ENCODE results near the gene LSM14B.
A peak's percentile ranks its signal among the peaks of the same experiment; 100 is the strongest.
"Not testable (repeated sequence)": the region's sequence is repeated elsewhere in the genome, so short reads cannot be mapped to it uniquely, and the experiment has no call there.

The LSM14B gene

DNA sequence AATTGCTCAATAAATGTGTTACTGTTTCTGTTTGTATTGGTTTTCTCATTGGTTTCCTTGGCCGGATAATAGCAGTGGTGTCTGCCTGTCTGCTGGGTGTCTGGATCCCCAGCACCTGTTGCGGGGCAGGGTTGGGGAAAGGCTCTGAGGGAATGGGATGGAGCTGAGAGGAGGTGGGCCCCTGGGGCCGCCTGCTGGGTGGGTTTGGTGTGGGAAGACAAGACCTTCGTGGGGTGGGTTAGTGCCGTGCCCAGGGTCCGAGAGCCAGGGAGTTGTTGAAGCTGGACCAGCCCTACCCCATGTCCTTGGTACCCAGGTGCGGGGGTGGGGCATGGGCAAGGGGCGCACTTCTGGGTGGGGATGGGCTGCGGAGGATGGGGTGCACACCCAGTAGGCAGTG, 25.3 kb downstream of the LSM14B start:
- no peak for DNase-seq

- not testable (repeated sequence) for DNase-seq
Observed at GRCh38 chr20:62148383-62148782, 26.1 kb downstream of the LSM14B start.

GRCh38 chr20:62148908-62149314, 26.6 kb downstream of the LSM14B start:
- no peak for DNase-seq

DNA sequence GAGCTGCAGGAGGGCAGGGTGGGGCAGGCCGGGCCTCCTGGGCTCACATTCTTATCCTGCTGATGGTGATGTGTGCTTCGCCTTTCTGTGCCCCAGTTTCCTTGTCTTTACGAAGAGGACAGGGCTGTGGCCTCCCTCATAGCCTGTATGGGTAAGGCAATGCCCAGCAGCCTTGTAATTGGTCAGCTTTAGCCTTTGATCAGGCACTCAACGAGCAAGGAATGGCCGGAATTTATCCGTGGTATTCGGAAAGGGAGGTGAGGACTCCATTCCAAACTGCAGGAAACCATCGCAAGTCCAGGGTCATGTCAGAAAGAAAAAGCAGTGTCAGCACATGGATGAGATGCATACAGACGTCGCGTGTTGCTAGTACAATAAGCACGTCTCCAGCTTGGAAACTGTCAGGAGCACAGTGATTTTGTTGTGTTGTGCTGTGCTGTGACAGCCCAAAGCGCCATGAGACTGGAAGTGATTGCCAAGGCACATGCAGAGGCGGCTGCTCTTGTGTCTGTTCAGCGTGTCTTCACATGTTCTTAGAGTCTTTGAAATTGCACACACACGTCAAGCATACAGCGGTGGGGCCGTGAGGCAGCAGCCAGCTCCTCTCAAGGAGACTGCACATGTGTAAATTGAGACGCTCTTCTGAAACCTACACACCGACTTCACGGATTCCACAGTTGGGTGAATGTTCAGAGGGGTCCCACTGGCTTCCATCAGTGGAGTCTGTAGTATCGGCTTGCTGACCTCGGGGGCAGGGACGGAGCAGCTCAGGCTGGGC, 27.4 kb downstream of the LSM14B start:
- no peak for DNase-seq

DNA sequence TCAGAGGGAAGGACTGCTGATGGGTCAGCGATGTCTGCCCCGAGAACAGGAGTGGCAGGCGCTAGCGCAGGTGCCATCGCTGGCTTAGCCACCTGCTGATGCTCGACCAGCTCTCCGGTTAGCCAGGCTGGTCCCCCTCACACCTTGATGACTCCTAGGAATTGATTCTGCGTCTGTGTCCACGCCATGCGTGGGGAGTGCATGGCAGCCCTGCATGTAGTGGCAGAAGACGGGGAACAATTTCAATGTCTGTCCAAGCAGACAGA, 28.0 kb downstream of the LSM14B start:
- no peak for DNase-seq

DNA sequence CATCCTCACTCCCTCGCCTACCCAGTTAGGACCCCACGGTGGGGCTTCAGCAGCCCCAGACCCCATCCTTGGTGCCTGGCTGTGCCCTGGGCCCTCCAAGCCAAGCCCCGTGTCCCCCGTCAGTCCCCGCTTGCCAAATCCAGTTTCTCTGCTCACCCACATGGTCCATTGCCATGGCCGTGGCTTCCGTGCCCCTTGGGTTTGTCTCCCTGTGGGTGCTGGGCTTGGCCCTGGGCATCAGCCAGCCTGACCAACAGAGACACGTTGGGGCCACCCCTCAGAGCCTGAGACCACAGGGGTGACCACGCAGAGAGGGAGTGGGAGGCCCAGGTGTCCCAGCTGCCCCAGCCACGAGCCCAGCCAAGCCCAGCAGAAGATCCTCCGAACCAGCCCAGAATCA, 28.9 kb downstream of the LSM14B start:
- no peak for DNase-seq

- no peak for DNase-seq
Observed at GRCh38 chr20:62151835-62152364, 29.6 kb downstream of the LSM14B start.

DNA sequence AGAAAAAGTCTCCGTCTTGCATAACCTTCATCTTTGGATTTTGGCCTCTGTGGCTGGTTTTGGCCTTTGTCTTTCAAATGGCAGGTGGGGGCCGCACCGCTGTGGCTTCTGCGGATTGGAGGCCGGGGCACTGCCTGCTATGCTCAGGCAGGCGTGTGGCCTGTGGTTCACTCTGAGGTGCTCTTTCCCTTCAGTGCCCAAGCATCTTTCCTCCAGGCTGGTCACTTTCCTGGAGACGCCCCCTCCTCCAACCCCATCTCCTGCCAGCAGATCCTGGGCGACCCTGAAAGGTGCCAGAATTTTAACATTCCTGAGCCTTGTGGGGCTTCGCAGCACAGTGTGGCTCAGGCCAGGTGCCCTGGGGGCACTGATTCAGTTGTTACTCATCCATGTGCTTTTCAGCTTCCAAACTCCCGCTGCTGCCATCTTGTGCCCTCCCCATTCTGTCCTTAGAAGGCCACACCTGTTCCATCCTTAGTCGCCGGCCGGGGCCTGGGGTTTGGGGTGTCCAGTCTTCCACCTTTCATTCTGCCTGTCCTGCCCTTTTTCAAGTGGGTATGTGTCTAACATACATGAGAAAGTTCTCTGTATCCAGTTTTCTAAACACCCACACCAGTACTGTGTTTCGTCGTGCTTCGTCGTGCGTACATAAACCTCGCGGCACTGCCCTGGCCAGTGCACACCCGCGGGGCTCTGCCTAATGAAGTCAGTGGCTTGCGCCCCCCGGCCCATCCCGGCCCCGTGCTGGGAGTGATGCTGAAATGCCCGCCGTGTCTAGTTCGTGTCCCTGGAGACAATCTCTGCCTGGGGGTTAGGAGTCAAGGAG, 33.4 kb downstream of the LSM14B start:
- DNase-seq, result no peak

DNA sequence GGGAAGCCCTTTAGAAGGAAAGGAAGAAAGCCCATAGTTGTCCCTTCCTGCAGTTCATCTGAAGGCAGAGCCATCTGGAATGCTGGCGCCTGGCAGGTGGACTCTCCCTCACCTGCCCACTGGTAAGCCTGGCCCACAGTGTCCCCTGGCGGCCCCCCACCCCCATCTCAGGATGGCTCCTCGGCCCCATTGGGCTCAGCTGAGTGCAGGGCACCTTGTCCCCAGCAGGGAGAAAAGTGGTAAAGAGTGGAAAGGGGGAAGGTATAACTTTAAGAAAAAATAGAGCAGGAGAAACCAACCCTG, 33.9 kb downstream of the LSM14B start:
- no peak for DNase-seq

GRCh38 chr20:62156592-62157386, 34.5 kb downstream of the LSM14B start:
- peak; percentile 26 to 63 for DNase-seq

DNA sequence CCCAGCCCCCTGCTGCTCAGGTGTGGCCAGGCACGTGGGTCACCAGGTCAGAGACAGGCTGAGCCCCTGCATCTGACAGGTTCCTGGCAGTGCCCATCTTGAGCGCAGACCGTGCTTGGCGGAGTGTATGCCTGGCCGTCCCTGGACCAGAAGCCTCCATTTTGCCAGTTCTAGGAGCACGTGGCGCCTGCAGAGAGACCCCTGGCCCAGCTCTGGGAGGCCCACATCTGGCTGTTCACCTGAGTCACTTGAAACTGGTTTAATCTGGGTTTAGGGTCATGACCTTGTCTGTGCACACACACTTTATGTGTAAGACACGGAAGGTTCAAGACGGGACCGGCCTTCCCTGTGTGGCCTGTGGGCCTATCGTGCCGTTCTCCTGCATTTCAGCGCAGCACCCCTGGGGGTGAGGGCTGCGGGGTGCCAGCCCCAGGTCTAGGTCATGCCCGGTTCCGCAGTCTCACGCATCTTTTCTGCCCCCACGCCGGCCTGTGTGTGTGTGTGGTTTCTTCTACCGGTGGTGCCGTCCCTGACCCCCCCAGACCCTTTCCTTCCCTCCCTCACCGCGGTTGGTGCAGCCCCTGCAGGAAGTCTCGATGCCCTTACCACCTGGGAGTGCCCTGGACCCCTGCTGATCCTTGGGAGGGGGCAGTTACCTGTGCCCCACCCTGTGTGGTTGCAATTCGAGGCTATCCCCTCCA, 35.3 kb downstream of the LSM14B start:
- no peak for DNase-seq

- no peak for DNase-seq
Observed at GRCh38 chr20:62158088-62158400, 35.8 kb downstream of the LSM14B start.

DNA sequence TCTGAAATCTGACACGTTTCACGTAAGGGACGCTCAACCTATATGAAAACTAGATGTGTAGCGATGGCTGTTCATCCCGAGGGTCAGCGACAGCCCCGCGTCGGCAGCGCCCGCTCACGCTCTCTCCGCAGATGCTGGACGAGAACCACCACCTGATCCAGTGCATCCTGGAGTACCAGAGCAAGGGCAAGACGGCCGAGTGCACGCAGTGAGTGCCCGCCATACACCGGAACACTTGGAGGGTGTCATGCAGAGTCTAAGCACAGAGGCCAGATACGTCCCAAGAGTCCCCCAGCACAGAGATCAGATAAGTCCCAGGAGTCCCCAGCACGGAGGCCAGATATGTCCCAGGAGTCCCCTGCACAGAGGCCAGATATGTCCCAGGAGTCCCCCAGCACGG, 36.3 kb downstream of the LSM14B start:
- no peak for DNase-seq

GRCh38 chr20:62159052-62159451, 36.8 kb downstream of the LSM14B start:
- no peak for DNase-seq

DNA sequence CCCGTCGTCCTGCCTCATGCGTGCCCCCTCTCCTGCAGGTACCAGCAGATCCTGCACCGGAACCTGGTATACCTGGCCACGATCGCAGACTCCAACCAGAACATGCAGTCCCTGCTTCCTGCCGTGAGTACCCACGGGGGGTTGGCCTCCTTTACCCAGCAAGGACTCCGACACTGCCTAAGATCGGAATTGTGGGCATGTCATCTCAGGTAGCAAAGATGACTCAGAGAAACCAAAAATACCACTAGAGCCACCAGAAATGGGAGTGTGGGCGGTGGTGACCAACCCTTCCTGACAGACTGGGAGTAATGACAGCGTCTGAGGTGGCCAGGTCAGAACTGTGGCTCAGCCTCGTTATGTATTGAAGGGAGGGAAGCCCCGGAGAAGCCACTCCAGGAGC, 37.6 kb downstream of the LSM14B start:
- DNase-seq, result no peak

DNA sequence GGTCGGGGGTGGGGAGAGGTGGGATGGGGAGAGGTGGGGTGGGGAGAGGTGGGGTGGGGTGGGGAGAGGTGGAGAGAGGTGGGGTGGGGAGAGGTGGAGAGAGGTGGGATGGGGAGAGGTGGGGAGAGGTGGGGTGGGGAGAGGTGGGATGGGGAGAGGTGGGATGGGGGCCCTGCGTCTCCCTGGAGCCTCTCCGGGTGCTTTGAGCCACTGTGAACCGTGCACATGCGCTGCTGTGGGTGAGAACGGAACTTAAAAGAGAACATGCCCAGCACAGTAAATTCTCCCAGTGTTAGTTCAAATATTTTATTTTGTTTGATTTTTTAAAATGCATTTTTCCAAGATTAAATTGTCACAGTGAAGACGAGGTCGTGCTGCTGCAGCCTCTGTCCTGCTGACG, 38.0 kb downstream of the LSM14B start:
- DNase-seq, result no peak

- DNase-seq, result no peak
Observed at GRCh38 chr20:62160876-62161275, 38.6 kb downstream of the LSM14B start.

DNA sequence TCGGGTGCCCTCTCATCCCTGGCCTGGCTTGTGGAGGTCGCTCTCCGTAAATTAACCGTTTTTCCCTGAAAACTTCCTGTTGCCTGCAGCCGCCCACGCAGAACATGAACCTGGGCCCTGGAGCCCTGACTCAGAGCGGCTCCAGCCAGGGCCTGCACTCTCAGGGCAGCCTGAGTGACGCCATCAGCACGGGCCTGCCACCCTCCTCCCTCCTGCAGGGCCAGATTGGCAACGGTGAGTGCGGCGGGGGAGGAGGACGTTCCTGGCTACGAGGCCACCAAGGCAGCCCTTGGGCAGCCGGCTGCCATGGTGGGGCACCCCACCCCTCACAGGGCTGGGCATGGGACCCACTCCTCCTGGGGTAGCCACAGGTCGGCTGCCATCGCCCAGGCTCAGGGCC, 39.1 kb downstream of the LSM14B start:
- no peak for DNase-seq

- no peak for DNase-seq
Observed at GRCh38 chr20:62162765-62163484, 40.6 kb downstream of the LSM14B start.

- DNase-seq, result no peak
Observed at GRCh38 chr20:62163485-62163865, 41.2 kb downstream of the LSM14B start.

DNA sequence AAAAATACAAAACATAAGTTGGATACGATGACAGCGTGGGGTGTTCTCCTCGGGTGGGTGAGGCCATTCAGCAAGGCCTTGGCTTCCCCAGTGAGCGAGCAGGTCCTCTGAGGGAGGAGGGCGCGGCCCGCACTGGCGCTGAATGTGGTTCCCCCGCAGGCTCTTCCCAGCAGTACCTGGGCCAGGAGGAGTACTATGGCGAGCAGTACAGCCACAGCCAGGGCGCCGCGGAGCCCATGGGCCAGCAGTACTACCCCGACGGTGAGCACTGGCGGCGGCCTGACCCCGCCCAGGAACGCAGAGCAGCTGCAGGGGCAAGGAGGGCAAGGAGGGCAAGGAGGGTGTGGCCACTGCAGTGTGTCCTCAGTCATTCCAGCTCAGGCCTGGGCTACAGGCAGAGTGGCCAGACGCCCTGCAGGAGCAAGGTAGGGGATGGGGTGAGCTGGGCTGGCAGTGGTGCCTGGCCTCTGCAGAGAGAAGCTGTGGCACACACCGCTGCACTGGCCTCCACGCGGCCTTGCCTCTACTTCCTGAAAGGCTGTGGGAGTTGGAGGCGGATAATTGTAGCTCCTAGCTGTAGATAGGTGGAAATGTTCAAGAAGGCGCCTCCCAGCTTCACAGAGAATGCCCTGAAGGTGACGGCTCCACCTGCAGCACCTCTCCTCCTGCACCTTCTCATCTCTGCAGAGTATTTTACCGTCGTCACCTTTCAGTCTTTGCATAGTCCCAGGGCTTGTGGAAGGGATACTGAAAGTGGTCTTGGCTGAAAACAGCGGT, 41.9 kb downstream of the LSM14B start:
- DNase-seq, result no peak
